HG02678 (cell line): ENCODE results near the gene PRSS36.
"Not testable (repeated sequence)": the region's sequence is repeated elsewhere in the genome, so short reads cannot be mapped to it uniquely, and the experiment has no call there.

Experiments used
- ATAC-seq: cut with Tn5 transposase; IDR thresholded peaks from one replicate; pipeline ENCODE4 v1.9.1; 2021; ENCODE audit warnings: mild to moderate bottlenecking, moderate library complexity; ENCODE audit not compliant: unreplicated experiment

PRSS36 gene

GRCh38 chr16:31184888-31185287, 35.0 kb upstream of the PRSS36 start:
- no peak for ATAC-seq

- ATAC-seq, result no peak
Measured at GRCh38 chr16:31183432-31184428, 33.9 kb upstream of the PRSS36 start.

- no peak for ATAC-seq
Measured at GRCh38 chr16:31182391-31182790, 32.5 kb upstream of the PRSS36 start.

GRCh38 chr16:31181102-31181830, 31.4 kb upstream of the PRSS36 start:
- no peak for ATAC-seq

- ATAC-seq, result peak; percentile 57
Measured at GRCh38 chr16:31179747-31180459, 30.0 kb upstream of the PRSS36 start, which contains the start of gene FUS. Gene FUS, plus strand, starts transcription at chr16:31180139. Its CDS starts 76 bp downstream, at chr16:31180215.

- peak; percentile 1 for ATAC-seq
Measured at GRCh38 chr16:31179219-31179746, 29.4 kb upstream of the PRSS36 start.

- no peak for ATAC-seq
Measured at GRCh38 chr16:31177136-31177535, 27.3 kb upstream of the PRSS36 start.

- not testable (repeated sequence) for ATAC-seq
Measured at GRCh38 chr16:31170048-31170447, 20.2 kb upstream of the PRSS36 start.

GRCh38 chr16:31168848-31169247, 19.0 kb upstream of the PRSS36 start:
- no peak for ATAC-seq

- no peak for ATAC-seq
Measured at GRCh38 chr16:31167315-31167714, 17.4 kb upstream of the PRSS36 start.

GRCh38 chr16:31157136-31157535, 7.3 kb upstream of the PRSS36 start:
- no peak for ATAC-seq

GRCh38 chr16:31150976-31151375, 1.1 kb upstream of the PRSS36 start:
- ATAC-seq, result not testable (repeated sequence)

- no peak for ATAC-seq
Measured at GRCh38 chr16:31149332-31149731, 534 bp downstream of the PRSS36 start.

- no peak for ATAC-seq
Measured at GRCh38 chr16:31148896-31149295, 970 bp downstream of the PRSS36 start.

- ATAC-seq, result no peak
Measured at GRCh38 chr16:31148281-31148728, 1.6 kb downstream of the PRSS36 start.

- ATAC-seq, result no peak
Measured at GRCh38 chr16:31147574-31147973, 2.3 kb downstream of the PRSS36 start.

- no peak for ATAC-seq
Measured at GRCh38 chr16:31145398-31145990, 4.4 kb downstream of the PRSS36 start.

- ATAC-seq, result not testable (repeated sequence)
Measured at GRCh38 chr16:31144418-31144817, 5.4 kb downstream of the PRSS36 start.

GRCh38 chr16:31143694-31144148, 6.1 kb downstream of the PRSS36 start:
- ATAC-seq, result no peak

GRCh38 chr16:31143011-31143693, 6.7 kb downstream of the PRSS36 start:
- ATAC-seq, result no peak
